GM12892 (cell line): ENCODE measurements around the gene PPP1R11.
A peak's percentile ranks its signal among the peaks of the same experiment; 100 is the strongest.

Experiments
- DNase-seq: peaks from one replicate; pipeline ENCODE4 v3.0.0; 2011; ENCODE audit not compliant: insufficient read length
- FAIRE-seq: peaks from 2 replicates; lab custom pipeline; 2011; peaks lifted over from hg19 to GRCh38; lab: Jason Lieb, UNC
- POLR2A ChIP-seq: IDR thresholded peaks from 2 replicates; pipeline ENCODE4 v1.6.1; 2011; ENCODE audit warnings: low read depth, low read length, control low read depth
- POLR2AphosphoS5 ChIP-seq: IDR thresholded peaks from 2 replicates; pipeline ENCODE4 v1.6.1; 2011; ENCODE audit warnings: low read depth, low read length, control low read depth
- TAF1 ChIP-seq: IDR thresholded peaks from 2 replicates; pipeline ENCODE4 v1.6.1; 2011; ENCODE audit warnings: low read depth, mild to moderate bottlenecking, control low read depth, low read length, borderline replicate concordance

PPP1R11 gene

DNA sequence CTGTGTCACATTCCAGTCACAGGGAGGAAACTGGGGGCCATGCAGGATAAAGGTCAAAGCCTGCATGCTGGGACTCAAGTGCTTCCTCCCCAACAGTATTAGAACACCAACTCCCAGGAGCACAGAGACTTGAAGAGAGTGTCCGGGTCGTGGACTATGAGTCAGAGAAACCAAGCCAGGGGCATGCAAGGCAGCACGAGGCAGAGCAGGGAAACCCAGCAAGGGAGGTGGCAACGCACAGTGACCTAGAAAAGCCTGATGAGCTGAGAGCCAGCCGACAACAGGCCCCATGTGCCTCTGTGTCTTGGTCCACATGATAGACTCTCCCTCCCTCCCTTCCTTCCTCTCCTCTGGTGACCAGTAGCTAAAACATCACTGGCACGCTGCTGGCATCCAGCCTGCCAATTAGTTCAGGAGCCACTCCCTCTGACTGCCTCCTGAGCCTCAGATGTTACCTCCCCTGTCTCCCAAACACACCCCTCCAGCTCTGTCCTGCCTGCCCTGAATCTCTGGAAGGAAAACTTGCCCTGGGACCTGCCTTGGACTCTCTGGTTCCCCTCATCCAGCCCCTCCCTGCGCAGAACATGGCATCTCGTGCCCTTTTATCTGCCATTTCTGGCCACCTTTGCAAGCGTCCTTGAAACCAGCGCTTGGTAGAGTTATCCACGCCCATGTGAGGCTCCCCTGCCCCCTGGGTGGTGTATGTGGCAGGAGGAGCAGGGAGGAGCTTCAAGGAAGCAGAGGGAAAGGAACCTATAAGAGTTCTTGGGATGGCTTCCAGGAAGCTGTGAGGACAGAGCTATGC lies 24.8 kb downstream of the PPP1R11 start:
- FAIRE-seq (no peak), DNase-seq (no peak)
- TF ChIP-seq POLR2AphosphoS5 (no peak), TAF1 (no peak), POLR2A (no peak)

DNA sequence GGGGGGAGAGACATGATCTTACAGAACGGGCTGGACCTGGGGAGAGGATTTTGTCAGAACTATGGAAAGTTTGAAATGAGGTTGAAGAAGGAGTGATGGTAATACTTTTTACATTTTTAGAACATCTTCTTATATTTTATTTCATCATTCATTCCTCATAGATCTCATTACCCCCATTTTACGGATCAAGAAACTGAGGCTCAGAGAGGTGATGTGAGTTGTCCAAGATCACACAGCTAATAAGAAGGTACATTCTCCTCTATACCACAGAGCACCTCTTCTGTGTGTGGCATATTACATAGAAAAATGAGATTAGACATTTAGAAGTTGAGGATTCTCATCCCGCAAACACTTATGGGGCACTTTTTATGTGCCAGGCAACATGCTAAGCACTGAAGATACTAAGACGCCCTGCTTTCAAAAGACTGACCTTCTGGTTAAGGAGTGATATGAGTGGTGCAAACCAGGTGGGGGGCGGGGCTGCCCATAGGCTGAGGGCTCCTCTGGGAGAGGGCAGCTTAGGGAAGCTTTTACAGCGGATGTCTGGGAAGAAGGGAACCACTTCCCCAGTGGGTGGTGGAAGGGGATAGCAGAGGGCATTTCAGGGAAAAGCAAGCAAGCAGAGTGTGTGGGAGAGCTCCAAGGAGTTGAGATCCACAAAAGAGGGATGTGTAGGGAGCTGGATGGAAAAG lies 26.0 kb downstream of the PPP1R11 start:
- no peak for DNase-seq
- FAIRE-seq: no peak
- no peak for TF ChIP-seq TAF1
- no peak for TF ChIP-seq POLR2AphosphoS5
- no peak for TF ChIP-seq POLR2A

DNA sequence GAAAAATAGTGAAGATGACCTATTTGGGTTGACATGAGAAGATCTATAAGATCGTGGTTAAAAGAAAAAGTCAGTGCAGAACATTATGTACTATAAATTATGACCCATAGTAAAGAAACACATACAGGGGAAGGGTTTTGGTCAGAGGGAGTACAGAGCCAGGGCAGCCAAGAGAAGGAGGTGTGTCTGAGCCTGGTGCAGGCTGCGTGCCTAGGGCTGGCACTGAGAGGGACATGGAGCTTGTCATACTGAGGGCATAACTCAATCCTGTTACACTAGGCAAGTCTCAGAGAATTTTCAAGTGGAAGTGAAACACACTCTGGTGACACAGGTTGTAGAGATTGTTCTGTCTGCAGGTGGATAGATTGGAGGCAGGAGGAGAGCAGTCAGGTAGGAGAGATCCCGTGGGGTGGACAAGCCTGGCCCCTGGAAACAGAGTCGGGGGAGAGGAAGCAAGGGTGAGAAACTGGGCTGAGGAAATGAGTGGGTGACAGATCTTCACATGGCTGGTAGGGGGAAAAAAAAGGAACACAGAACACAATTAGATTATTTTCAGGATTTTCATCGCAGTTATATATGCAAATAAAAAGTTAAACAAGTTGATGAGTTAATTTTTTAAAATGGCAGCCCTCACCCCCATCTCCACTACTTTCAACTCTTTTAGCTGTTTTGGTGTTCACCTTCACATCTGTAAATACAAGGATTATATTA lies 27.1 kb downstream of the PPP1R11 start:
- FAIRE-seq: no peak

DNA sequence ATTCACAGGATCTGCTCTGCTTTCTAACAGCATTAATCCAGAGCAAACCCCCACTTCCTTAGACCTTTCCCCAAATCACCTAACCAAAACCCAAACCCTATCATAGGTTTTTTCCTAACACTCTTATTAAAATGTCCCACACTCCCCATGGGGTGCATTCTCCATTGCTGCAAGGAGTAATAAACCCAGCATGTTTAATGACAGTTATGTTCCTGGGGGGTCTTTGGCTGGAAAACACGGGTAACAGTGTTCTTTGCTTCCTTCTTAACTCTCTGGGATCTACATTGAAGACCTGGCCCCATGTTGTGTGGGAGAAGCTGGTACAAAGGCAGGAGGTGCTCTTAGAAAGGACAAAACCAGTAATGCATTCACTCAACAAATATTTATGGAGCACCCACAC lies 29.8 kb downstream of the PPP1R11 start:
- FAIRE-seq (no peak), DNase-seq (no peak)
- TF ChIP-seq POLR2AphosphoS5 (no peak), POLR2A (no peak), TAF1 (no peak)

More for the DNA sequence above, 27.1 kb downstream of the PPP1R11 start:
- TF ChIP-seq TAF1 (no peak), POLR2A (no peak), POLR2AphosphoS5 (no peak)
- no peak for DNase-seq

DNA sequence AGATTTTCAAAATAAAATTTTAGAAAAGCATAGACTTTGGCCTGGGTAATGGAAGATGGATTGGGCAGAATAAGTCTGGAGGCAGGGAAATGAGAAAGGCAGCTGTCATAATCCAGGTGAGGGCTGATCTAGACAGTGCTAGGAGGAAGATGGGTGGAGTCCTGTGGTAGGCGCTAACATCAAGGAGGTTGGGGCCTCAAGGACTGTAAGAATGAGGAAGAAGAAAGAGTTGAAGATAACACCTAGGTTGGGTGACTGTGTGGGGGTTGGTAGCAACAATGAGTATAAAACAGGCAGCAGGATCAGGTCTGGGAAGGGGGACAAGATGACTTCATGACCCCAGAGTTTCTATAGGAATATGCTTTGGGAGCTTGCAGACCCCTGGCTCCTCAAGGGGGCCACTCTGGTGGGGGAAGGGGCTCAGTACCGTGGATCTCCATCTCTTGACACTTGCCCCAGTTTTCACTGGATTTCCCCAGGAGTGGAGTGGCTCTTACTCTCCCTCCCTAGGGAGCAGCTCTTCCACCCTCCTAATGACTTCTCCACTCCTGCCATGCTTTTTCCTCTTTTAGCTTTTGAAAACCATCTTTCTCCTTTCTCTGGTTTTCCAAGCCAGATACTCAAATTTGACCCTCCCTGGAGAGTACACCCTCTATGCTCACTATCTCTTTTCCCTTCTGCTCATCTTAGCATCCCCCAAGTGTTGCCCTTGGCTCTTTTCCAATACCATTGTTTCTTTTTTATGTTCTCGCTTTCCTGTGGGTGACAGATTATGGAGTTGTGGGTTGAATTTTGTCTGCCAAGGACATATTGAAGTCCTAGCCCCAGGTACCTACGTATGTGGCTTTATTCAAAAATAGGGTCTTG lies 31.1 kb downstream of the PPP1R11 start:
- FAIRE-seq (no peak), DNase-seq (no peak)
- no peak for TF ChIP-seq TAF1
- no peak for TF ChIP-seq POLR2AphosphoS5
- TF ChIP-seq POLR2A: no peak

DNA sequence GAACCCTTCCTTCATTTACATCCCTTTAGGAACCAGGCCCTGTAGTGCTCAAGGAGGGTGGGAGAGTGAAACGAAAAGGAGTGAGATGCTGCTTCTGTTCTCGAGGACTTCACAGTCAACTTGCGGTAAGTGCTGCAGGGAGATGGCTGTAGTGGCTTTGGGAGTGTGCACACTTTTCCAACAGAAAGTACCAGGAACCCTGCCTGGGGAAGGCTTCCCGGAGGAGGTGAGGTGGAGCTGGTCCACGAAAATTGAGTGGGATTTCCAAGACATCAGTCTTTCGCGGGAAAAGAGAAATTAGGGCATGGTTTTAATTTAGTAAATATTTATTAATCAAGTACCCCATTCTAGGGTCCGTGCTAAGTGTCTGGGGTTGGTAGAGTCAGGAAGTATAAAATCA lies 33.2 kb downstream of the PPP1R11 start:
- DNase-seq: no peak
- no peak for FAIRE-seq
- TF ChIP-seq POLR2A (no peak), TAF1 (no peak), POLR2AphosphoS5 (no peak)

DNA sequence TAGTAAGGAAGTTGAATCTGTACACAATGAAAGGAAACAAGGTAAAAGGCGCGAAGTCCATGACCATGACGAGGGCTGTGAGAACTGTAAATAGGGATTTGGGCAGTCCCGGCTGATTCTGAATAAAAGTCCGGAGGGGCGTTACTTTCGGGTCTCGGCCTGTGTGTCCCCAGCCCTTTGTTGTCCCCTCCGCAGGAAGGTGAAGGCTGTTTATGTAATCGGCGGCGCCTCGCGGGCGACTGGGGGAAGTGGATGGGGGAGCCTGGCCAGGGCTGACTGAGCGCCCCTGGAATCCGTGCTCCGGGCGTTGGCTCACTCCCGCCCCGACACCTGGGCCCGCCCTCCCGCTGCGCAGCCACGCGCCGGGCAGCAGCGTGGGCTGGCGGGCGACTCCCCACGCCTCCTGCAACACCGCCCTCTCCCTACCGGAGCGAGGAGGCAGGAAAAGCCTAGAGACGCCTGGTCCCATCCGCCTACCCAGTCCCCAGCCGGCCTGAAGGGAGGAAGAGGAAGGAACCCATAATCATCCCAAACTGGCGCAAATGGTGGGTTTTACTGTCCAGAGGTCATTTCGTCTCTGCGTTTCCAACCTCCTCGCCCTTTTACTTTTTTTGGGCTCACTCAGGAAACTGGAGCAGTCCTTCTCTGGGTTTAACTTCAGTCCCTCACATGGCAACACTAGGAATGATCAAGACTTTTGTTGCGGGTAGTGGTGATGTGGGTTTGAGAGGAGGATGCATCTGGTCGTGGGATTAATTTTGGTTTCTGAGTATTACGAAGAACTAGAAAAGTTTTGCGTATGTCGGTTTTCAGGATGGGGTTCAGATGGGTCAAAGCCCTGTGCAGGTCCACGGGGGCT lies 33.8 kb downstream of the PPP1R11 start:
- FAIRE-seq (no peak), DNase-seq (no peak)
- TF ChIP-seq TAF1 (no peak), POLR2AphosphoS5 (no peak), POLR2A (no peak)

DNA sequence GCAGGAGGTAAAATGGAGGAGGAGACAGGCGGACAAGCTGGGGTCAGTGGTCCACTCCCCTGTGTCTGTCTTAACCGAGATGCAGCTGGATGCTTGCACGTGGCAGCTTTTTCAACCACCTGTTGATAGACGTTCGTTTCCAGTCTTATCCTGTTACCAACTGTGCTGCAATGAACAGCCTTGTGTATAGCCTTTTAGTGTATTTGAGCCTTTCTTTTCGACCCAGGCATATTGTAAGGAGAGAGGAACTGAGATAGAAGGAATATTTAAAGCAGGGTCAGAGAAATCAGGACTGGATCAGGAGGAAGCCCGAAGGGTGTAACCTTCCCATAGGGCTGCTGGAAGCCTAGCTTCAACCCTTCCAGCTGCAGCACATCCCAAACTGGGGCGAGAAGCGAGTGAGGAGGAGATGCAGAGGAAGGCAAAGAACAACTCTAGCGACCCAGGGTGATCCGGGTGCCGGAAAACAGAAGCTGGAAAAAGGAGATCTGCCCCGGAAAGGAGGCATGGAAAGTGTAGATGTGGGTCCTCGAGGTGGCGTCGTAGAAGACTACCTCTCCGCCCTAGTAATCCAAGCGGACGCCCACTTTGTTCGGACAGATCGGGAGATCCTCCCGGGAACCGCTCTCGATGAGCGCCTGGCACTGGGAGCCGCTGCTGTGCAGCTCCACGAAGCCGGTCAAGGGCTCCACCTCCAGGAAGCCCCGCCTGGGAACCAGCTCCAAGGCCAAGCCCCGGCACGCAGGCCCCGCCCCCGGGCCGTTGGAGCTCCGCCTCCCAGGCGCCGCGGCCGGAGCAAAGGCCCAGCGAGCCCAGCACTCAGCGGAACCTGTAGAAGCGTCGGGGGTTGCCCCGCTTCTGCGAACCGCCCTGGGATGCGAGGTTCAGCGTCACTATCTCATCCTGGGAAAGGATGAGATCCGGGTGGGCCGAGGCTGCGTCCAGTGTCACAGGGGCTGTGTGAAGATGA lies 34.7 kb downstream of the PPP1R11 start:
- DNase-seq: peak; percentile 70
- peak; percentile 56 for FAIRE-seq
- TF ChIP-seq POLR2A: no peak
- no peak for TF ChIP-seq TAF1
- TF ChIP-seq POLR2AphosphoS5: no peak

DNA sequence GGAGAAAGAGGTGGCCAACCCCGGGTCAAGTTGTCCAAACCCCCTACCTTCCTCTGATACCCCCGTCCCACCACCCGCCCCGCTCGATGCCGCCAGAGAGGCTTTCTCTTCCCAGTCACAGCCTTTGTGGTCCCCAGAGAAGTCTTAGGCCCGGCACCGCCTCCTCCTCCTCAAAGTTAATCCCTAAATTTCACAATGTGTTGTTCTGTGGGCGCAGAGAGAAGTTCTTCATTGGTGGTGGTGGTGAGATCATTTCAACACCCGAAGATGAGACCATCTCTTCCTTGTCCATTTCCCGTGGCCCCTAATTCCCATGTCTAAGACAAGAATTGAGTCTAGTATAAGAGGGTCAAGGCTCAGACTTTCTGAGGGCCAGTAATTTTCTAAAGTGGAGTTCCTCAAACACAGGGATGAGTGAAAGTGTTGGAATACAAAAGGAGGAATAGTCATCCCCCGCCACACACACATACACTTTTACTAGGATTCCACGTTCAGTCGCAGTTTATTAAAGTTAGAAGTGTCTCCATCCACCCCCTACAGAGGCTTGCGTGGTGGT lies 35.5 kb downstream of the PPP1R11 start:
- TF ChIP-seq TAF1: no peak
- TF ChIP-seq POLR2AphosphoS5: no peak
- no peak for TF ChIP-seq POLR2A
- FAIRE-seq: no peak
- DNase-seq: no peak
